ENCODE results near the gene GADD45GIP1.

GADD45GIP1 gene

DNA sequence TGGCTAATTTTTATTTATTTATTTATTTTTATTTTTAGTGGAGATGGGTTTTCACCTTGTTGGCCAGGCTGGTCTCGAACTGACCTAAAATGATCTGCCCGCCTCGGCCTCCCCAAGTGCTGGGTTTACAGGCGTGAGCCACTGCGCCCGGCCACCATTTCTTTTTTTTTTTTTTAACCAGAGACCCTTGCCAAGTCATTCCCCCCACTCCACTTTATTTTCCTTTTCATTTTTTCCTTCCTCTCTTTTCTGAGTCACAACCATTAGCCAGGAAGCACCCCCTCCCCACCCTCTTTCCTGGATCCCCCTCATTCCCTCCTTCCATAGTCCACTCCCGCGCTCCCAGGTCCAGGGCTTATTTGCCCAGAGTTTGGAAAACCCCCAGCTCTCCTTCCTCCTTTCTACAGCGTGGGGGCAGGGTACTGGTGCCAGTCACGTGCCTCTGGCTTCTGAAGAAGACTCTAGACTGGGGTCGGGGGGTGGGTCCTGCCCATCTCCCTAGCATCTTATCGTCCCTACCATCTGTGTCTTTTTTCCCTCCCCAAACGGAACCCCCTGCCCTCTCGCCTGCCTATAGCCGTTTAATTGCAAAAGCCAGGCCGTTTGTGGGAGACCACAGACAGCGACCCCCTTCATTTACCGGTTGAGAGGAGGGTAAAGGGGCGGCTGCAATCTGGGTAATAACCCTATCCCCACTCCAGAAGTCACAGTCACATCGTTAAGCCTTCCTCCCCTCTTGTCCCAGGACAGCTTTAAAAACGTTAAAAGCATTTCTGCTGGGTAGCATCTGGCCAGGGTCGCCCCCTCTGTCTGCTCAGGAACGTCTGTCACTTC, 19.7 kb downstream of the GADD45GIP1 start:
- peak overlapping the region; percentile 70 for H3K9ac ChIP-seq (ENCODE audit: low read length)
- H3K9me3 ChIP-seq (ENCODE audit: control insufficient read depth, insufficient read depth, low read depth, low read length) = no peaks in the 10 kb centered on the region
- peaks cover 34% of the 10 kb centered on the region for H3K36me3 ChIP-seq (ENCODE audit: control insufficient read depth, insufficient read depth, low read length)
- no peaks in the 10 kb centered on the region for H3K27me3 ChIP-seq (ENCODE audit: control insufficient read depth, insufficient read depth, low read length)
- H3K4me3 ChIP-seq (ENCODE audit: low read depth, low read length) = peak overlapping the region; percentile 85
- H3K4me1 ChIP-seq (ENCODE audit: control insufficient read depth, insufficient read depth, low read length) = peaks cover 25% of the 10 kb centered on the region
- peak overlapping the region; percentile 24; the same call in 1 of the 2 replicates for H3K27ac ChIP-seq (ENCODE audit: low read depth, low read length)

DNA sequence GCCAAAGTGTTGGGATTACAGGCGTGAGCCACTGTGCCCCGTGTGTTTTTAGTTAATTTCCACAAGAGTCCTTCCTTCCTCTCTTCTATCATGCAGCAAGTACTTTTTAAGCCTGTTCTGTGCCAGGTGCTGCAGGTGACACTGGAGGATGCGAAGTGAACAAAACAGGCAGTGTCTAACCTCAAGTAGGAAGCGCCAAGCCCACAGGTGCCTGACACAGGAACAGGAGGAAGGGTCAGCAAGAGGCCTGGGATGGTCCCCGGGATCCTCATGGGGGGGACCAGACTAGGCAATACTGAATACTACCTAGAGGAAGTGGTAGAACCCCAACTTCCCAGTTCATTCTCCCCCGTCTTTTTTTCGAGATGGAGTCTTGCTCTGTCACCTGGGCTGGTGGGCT, 20.4 kb downstream of the GADD45GIP1 start:
- H3K4me1 ChIP-seq (ENCODE audit: control insufficient read depth, insufficient read depth, low read length) = peaks cover 26% of the 10 kb centered on the region
- H3K9ac ChIP-seq (ENCODE audit: low read length) = no peak overlapping the region
- H3K27me3 ChIP-seq (ENCODE audit: control insufficient read depth, insufficient read depth, low read length) = no peaks in the 10 kb centered on the region
- no peak overlapping the region for H3K27ac ChIP-seq (ENCODE audit: low read depth, low read length)
- H3K9me3 ChIP-seq (ENCODE audit: control insufficient read depth, insufficient read depth, low read depth, low read length) = no peaks in the 10 kb centered on the region
- H3K4me3 ChIP-seq (ENCODE audit: low read depth, low read length) = no peak overlapping the region
- H3K36me3 ChIP-seq (ENCODE audit: control insufficient read depth, insufficient read depth, low read length) = peaks cover 29% of the 10 kb centered on the region

DNA sequence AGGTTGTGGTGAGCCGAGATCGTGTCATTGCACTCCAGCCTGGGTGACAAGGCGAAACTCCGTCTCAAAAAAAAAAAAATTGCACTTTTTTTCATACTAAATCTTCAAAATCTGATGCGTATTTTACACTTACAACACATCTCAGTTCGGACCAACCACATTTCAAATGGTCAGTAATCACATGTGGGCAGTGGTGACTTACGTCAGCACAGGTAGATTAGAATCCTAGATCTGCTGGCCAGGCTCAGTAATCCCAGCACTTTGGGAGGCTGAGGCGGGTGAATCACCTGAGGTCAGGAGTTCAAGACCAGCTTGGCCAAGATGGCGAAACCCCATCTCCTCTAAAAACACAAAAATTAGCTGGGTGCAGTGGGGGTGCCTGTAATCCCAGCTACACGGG, 22.0 kb downstream of the GADD45GIP1 start:
- Histone ChIP-seq H3K4me1 (ENCODE audit: control insufficient read depth, insufficient read depth, low read length) (peaks cover 24% of the 10 kb centered on the region), H3K36me3 (ENCODE audit: control insufficient read depth, insufficient read depth, low read length) (peaks cover 26% of the 10 kb centered on the region), H3K27ac (ENCODE audit: low read depth, low read length) (no peak overlapping the region)

DNA sequence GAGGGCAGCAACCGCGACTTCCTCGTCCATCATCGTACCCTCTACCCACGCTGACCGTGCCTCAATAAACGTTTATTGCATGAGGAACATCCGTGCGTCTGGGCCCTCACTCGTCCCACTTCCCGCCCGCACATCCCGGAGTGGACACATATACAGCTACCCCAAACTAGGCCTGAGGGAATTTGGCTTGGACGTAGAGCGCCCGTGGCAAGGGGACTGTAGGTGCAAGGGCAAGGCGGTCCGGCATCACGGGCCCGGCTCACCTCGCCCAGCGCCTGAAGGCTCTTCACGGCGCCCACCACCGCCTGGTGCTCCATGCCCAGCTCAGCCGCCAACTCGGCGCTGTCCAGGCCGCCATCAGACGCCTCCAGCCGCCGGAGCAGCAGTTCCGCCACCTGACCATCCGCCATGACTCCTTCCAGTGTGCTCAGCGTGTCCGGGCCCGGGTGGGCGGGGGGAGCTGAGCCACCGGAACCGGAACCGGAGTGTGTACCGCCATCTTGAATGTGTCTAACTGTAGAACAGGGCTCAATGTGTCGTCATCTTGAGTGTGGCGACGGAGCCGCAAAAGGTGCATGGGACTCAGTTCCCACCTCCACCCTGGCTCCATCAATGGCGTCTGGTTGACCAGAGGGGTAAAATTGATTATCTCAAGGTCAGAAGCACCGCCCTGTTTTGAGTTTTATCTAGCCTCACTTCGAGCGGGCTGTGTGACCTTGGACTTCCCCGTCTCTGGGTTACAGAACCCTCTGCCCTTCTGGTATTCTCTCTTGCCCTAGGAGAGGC, 23.5 kb downstream of the GADD45GIP1 start, which contains the start of gene FARSA:
Gene FARSA (minus strand): TSS at position 425 of the 786 bp plus-strand sequence. CDS start 15 bp downstream, at position 410.
- H3K9me3 ChIP-seq (ENCODE audit: control insufficient read depth, insufficient read depth, low read depth, low read length) = no peaks in the 10 kb centered on the region
- H3K27ac ChIP-seq (ENCODE audit: low read depth, low read length) = peak within 1 kb of the TSS; percentile 31; the same call in 1 of the 2 replicates
- peaks cover 20% of the 10 kb centered on the region for H3K4me1 ChIP-seq (ENCODE audit: control insufficient read depth, insufficient read depth, low read length)
- peak within 1 kb of the TSS; percentile 91 for H3K9ac ChIP-seq (ENCODE audit: low read length)
- H3K27me3 ChIP-seq (ENCODE audit: control insufficient read depth, insufficient read depth, low read length) = no peaks in the 10 kb centered on the region
- peaks cover 29% of the 10 kb centered on the region for H3K36me3 ChIP-seq (ENCODE audit: control insufficient read depth, insufficient read depth, low read length)
- H3K4me3 ChIP-seq (ENCODE audit: low read depth, low read length) = peak within 1 kb of the TSS; percentile 96

More for the DNA sequence above, 22.0 kb downstream of the GADD45GIP1 start:
- Histone ChIP-seq H3K9ac (ENCODE audit: low read length) (no peak overlapping the region), H3K27me3 (ENCODE audit: control insufficient read depth, insufficient read depth, low read length) (no peaks in the 10 kb centered on the region), H3K9me3 (ENCODE audit: control insufficient read depth, insufficient read depth, low read depth, low read length) (no peaks in the 10 kb centered on the region), H3K4me3 (ENCODE audit: low read depth, low read length) (no peak overlapping the region)

DNA sequence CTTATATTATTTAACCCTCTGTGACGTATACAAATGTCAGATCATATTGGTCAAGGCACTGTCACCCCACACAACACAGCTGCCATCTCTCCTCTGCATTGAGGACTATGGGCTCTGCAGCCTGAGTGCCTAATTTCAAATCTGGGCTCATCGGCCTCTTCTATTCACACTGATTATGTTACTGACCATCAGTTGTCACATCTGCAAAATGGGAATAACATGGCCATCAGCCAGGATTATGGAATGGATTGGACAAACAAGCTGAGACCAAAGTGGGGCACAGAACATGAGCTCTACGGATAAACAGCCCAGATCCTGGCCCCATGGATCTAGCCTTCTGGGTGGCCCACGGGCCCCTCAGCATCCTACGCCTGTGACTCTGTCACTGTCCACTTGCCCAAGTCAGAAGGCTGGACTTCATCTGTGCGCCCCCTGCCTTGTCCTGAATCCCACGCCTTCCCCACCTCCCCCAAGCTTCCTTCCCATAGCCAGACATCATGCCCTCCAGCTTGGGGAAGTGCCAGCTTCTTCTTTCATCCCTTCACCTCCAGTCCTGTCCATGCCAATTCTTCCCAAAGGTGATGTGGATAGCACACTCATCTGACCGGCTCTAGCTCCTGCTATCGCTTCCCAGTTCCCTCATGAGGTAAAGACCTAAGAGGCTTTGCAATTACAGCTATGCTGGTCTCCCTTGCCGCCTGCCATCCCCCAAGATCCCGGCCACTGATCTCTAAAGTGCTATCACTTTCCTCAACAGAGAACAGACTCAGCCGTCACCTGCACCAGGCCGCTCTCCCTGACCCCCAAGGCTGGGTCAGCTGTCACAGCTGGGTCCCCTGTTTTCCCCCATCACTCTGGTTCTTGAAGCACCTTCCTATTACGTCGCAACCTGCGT, 24.4 kb downstream of the GADD45GIP1 start:
- Histone ChIP-seq H3K9ac (ENCODE audit: low read length) (peak overlapping the region; percentile 91), H3K36me3 (ENCODE audit: control insufficient read depth, insufficient read depth, low read length) (peaks cover 35% of the 10 kb centered on the region), H3K9me3 (ENCODE audit: control insufficient read depth, insufficient read depth, low read depth, low read length) (no peaks in the 10 kb centered on the region), H3K27ac (ENCODE audit: low read depth, low read length) (peak overlapping the region; percentile 31; the same call in 1 of the 2 replicates), H3K4me1 (ENCODE audit: control insufficient read depth, insufficient read depth, low read length) (peaks cover 16% of the 10 kb centered on the region), H3K27me3 (ENCODE audit: control insufficient read depth, insufficient read depth, low read length) (no peaks in the 10 kb centered on the region), H3K4me3 (ENCODE audit: low read depth, low read length) (peak overlapping the region; percentile 96)

DNA sequence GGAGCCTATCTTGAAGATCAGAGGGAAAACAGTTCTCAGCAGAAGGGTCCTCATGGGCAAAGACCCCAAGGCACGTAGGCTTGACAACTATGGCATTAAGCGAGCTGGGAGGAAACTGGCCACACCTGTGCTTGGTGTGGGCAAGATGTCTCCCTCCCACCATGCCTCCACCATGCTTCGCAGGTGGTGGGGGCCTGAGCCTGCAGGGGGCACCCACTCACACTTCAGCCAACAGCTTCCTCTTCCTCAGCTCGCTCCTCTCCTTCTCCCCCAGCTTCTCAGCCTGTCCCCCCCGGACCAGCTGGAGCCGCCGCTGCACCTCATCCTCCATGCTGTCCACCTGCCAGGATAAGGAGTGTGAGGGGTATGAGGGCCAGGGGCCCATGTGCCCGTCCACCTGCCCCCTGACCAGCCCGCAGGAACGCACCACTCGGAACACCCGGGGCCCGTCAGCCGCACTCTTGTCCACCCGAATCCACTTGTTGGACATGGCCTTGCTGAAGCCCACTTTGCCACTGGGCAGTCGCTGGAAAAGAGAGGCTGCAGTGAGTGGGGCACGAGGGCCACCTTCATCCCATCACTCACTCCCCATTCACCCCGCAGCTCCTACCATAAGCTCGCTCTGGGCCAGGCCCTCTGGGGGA, 26.9 kb downstream of the GADD45GIP1 start:
- Histone ChIP-seq H3K27me3 (ENCODE audit: control insufficient read depth, insufficient read depth, low read length) (no peaks in the 10 kb centered on the region), H3K4me1 (ENCODE audit: control insufficient read depth, insufficient read depth, low read length) (0 out of 2 replicates have a peak, but pooled peaks cover 6% of the 10 kb centered on the region), H3K4me3 (ENCODE audit: low read depth, low read length) (no peak overlapping the region), H3K36me3 (ENCODE audit: control insufficient read depth, insufficient read depth, low read length) (peaks cover 55% of the 10 kb centered on the region), H3K27ac (ENCODE audit: low read depth, low read length) (no peak overlapping the region), H3K9me3 (ENCODE audit: control insufficient read depth, insufficient read depth, low read depth, low read length) (no peaks in the 10 kb centered on the region), H3K9ac (ENCODE audit: low read length) (no peak overlapping the region)

DNA sequence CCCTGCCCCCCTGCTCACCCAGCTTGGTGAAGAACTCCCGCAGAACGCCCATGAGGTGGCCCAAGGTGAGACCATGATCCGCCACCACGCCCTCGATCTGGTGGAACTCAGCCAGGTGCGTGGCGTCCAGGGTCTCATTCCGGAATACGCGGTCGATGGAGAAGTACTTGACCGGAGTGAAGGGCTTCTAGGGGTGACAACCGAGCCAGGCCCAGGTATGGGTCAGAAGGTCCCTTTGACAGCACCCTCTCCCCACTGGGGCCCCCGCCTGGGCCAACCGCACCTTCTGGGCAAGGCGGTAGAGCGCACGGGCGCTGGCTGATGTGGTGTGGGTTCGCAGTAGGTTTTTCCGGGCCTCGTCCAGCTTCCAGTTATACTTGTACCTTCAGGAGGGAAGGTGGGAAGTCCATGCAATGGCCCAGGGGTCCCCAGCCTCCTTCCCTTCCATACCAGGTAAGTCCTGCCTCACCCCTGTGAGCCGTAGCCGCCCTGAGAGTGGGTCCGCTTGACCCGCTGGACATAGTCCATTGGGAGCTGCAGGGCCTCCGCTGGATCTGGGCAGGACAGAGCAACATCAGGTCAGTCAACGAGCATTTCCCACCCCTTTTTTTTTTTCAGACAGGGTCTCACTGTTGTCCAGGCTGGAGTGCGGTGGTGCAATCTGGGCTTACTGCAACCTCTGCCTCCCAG, 32.3 kb downstream of the GADD45GIP1 start:
- Histone ChIP-seq H3K27ac (ENCODE audit: low read depth, low read length) (no peak overlapping the region), H3K36me3 (ENCODE audit: control insufficient read depth, insufficient read depth, low read length) (peaks cover 67% of the 10 kb centered on the region), H3K9ac (ENCODE audit: low read length) (no peak overlapping the region)

DNA sequence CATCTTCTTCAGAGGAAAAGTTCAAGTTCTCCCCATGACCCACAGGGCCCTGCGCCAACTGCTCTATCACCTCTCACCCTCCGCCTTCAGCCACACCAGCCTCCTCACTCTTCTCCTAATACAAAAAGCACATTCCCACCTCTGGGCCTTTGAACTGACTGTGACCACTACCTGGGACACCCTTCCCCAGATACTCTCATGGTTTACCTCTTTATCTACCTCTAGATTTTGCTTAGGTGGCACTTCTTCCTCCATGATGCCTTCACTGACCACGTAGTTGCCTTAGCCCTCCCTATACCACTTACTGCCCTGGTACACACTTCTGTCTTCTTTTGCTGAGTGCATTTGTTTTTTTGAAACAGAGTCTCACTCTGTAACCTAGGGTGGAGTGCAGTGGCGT, 34.1 kb downstream of the GADD45GIP1 start:
- H3K36me3 ChIP-seq (ENCODE audit: control insufficient read depth, insufficient read depth, low read length) = peaks cover 49% of the 10 kb centered on the region

More for the DNA sequence above, 32.3 kb downstream of the GADD45GIP1 start:
- Histone ChIP-seq H3K9me3 (ENCODE audit: control insufficient read depth, insufficient read depth, low read depth, low read length) (no peaks in the 10 kb centered on the region), H3K4me3 (ENCODE audit: low read depth, low read length) (no peak overlapping the region), H3K27me3 (ENCODE audit: control insufficient read depth, insufficient read depth, low read length) (no peaks in the 10 kb centered on the region), H3K4me1 (ENCODE audit: control insufficient read depth, insufficient read depth, low read length) (no peaks in the 10 kb centered on the region)

DNA sequence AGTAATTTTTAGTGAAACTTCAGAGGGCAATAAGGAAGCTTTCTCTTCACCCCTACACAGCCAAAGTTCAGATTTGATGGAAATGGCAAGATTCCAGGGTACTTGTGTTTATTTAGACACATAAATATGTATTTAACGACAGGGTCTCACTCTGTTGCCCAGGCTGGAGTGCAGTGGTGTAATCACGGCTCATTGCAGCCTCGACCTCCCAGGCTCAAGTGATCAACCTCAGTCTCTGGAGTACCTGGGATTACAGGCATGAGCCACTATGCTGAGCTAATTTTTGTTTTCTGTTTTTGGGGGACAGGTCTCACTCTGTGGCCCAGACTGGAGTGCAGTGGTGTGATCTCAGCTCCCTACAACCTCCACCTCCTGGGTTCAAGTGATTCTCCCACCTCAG, 36.0 kb downstream of the GADD45GIP1 start:
- H3K4me1 ChIP-seq (ENCODE audit: control insufficient read depth, insufficient read depth, low read length) = no peaks in the 10 kb centered on the region
- H3K9ac ChIP-seq (ENCODE audit: low read length) = no peak overlapping the region
- no peak overlapping the region for H3K27ac ChIP-seq (ENCODE audit: low read depth, low read length)

More for the DNA sequence above, 34.1 kb downstream of the GADD45GIP1 start:
- H3K27me3 ChIP-seq (ENCODE audit: control insufficient read depth, insufficient read depth, low read length) = peaks cover 9% of the 10 kb centered on the region
- H3K4me1 ChIP-seq (ENCODE audit: control insufficient read depth, insufficient read depth, low read length) = no peaks in the 10 kb centered on the region
- no peak overlapping the region for H3K4me3 ChIP-seq (ENCODE audit: low read depth, low read length)
- H3K9me3 ChIP-seq (ENCODE audit: control insufficient read depth, insufficient read depth, low read depth, low read length) = no peaks in the 10 kb centered on the region
- no peak overlapping the region for H3K27ac ChIP-seq (ENCODE audit: low read depth, low read length)
- H3K9ac ChIP-seq (ENCODE audit: low read length) = no peak overlapping the region

More for the DNA sequence above, 36.0 kb downstream of the GADD45GIP1 start:
- Histone ChIP-seq H3K36me3 (ENCODE audit: control insufficient read depth, insufficient read depth, low read length) (peaks cover 34% of the 10 kb centered on the region), H3K4me3 (ENCODE audit: low read depth, low read length) (no peak overlapping the region), H3K9me3 (ENCODE audit: control insufficient read depth, insufficient read depth, low read depth, low read length) (no peaks in the 10 kb centered on the region), H3K27me3 (ENCODE audit: control insufficient read depth, insufficient read depth, low read length) (peaks cover 9% of the 10 kb centered on the region)
